Psoas muscle (tissue), 8 donors: ENCODE data around the gene FADS2. TPM values are rescaled to one million over a fixed set of nuclear protein-coding genes. Genes with fewer than 3 reads are reported as not detected.

Source experiments
- ATAC-seq, 4 donors: fragments of 200-7000 bp; cut with Tn5 transposase; one replicate each; pipeline ENCODE4 v1.9.1; 2020; ENCODE audit warnings: moderate library complexity in 3 of 4, mild to moderate bottlenecking in 2 of 4
- DNase-seq, 2 donors: peaks; one replicate each; pipeline ENCODE4 v3.0.0-alpha.2; 2020
- H3K27ac ChIP-seq: fragments of 200-600 bp; one replicate; pipeline ENCODE4 v1.8.0; 2022
- H3K27me3 ChIP-seq, 3 donors: fragments of 200-600 bp in 1 of 3; one replicate each; pipeline versions ENCODE4 v1.6.1 to v1.8.0; 2013 to 2022; ENCODE audit warnings: low read length in 2 of 3, mild to moderate bottlenecking in 2 of 3, moderate library complexity in 1 of 3; ENCODE audit not compliant: insufficient read depth in 3 of 3
- H3K36me3 ChIP-seq, 2 donors: fragments of 200-600 bp in 1 of 2; one replicate each; pipeline versions ENCODE4 v1.6.1 to v1.8.0; 2013 to 2022; ENCODE audit warnings: low read depth in 1 of 2, mild to moderate bottlenecking in 1 of 2, moderate library complexity in 1 of 2; ENCODE audit not compliant: insufficient read depth in 1 of 2
- H3K4me1 ChIP-seq: fragments of 200-600 bp; one replicate; pipeline ENCODE4 v1.8.0; 2022
- H3K4me3 ChIP-seq: fragments of 200-600 bp; one replicate; pipeline ENCODE4 v1.8.0; 2022; ENCODE audit warnings: mild to moderate bottlenecking
- H3K9me3 ChIP-seq: fragments of 200-600 bp; one replicate; pipeline ENCODE4 v1.8.0; 2022
- CTCF ChIP-seq: fragments of 200-600 bp; IDR thresholded peaks from one replicate; pipeline ENCODE4 v1.8.0; 2022; ENCODE audit warnings: antibody characterized with exemption
- WGBS, 3 donors: extraction: QIAGEN DNeasy Blood & Tissue Kit; methylation state at CpG; one replicate each; pipeline versions ENCODE4 v1.1.6 to v1.1.7; 2013; 5-methylcytosine and 5-hydroxymethylcytosine counted together
- intact Hi-C, 2 donors: fragments of 100-400 bp; cut with DNase I; formaldehyde crosslinking; loops; one replicate each; pipeline versions ENCODE4 v1.11.0 to v1.14.2; 2022
- polyA plus RNA-seq, 3 donors: library from polyadenylated mRNA; stranded (reverse); fragments of 200-250 nt; gene quantifications; one replicate each; pipeline ENCODE4 v1.2.3, GENCODE V29; 2013
- total RNA-seq, 4 donors: library from RNA; stranded (reverse); fragmentation: NEBNext Ultra II Directional in 2 of 4; extraction: Animal tissue kit (Norgen Biotek cat#: 25700) in 2 of 4; gene quantifications; one replicate each; pipeline versions ENCODE4 v1.2.1 to v1.2.4, GENCODE V29; 2021 to 2023
- donor health status: healthy with polysubstance abuse.
- donor health status: DM: no; HTN: no; CAD: no; lungs with moderate emphysema.
- donor health status: Bipolar disorder and iron deficiency.
- donor health status: healthy.
- donor health status: DM: yes; HTN: yes; CAD: no.
- donor health status: DM: no; HTN: no; CAD: no.
- donor health status: DM: no; HTN: no; CAD: no.
- donor health status: DM: yes; HTN: yes; CAD: no.

The FADS2 gene
- total and polyA plus RNA-seq, 7 donors = 2.2 to 8.4 (median 5.5) TPM

- H3K4me3 ChIP-seq = no peak overlapping the region
- no peak for ATAC-seq
- H3K36me3 ChIP-seq = peaks cover 0 to 4% of the 10 kb centered on the region in 2 donors
- DNase-seq = no peak
- H3K27ac ChIP-seq = no peak overlapping the region
- intact Hi-C loops = no loop called here
- no peak for TF ChIP-seq CTCF
- H3K27me3 ChIP-seq = peaks cover 0 to 6% (median 0%) of the 10 kb centered on the region in 3 donors
- WGBS, 3 donors = 37 to 50% (median 41%) methylated on average over 16 of the region's 16 CpGs
- H3K4me1 ChIP-seq = no peaks in the 10 kb centered on the region
- no peaks in the 10 kb centered on the region for H3K9me3 ChIP-seq
These were observed 16.9 kb downstream of the FADS2 start for GRCh38 chr11:61844909-61845565.

GRCh38 chr11:61846362-61847020 lies 18.4 kb downstream of the FADS2 start:
- TF ChIP-seq CTCF = no peak
- no peaks in the 10 kb centered on the region for H3K9me3 ChIP-seq
- WGBS, 3 donors = 57 to 67% (median 60%) methylated on average over 10 of the region's 10 CpGs
- DNase-seq = no peak
- H3K27ac ChIP-seq = no peak overlapping the region
- intact Hi-C loops = no loop called here
- H3K4me3 ChIP-seq = no peak overlapping the region
- peaks cover 0 to 6% (median 0%) of the 10 kb centered on the region in 3 donors for H3K27me3 ChIP-seq
- no peaks in the 10 kb centered on the region for H3K36me3 ChIP-seq
- peak in 2 of 4 donors; percentile 38 to 41 for ATAC-seq
- H3K4me1 ChIP-seq = no peaks in the 10 kb centered on the region

GRCh38 chr11:61847914-61848581 lies 19.9 kb downstream of the FADS2 start:
- 82 to 89% (median 88%) methylated on average over 18 of the region's 18 CpGs for WGBS, 3 donors
- intact Hi-C loops = no loop called here
- DNase-seq (no peak), ATAC-seq (no peak)
- peaks cover 0 to 12% (median 0%) of the 10 kb centered on the region in 3 donors for H3K27me3 ChIP-seq
- TF ChIP-seq CTCF = no peak
- no peaks in the 10 kb centered on the region for H3K4me1 ChIP-seq
- H3K4me3 ChIP-seq = no peak overlapping the region
- no peaks in the 10 kb centered on the region for H3K36me3 ChIP-seq
- no peak overlapping the region for H3K27ac ChIP-seq
- no peaks in the 10 kb centered on the region for H3K9me3 ChIP-seq

GRCh38 chr11:61848631-61849030 lies 20.5 kb downstream of the FADS2 start:
- Histone ChIP-seq H3K27me3 (peaks cover 0 to 12% (median 0%) of the 10 kb centered on the region in 3 donors), H3K27ac (no peak overlapping the region), H3K9me3 (no peaks in the 10 kb centered on the region), H3K4me3 (no peak overlapping the region), H3K36me3 (no peaks in the 10 kb centered on the region), H3K4me1 (no peaks in the 10 kb centered on the region)
- no peak for ATAC-seq
- no peak for TF ChIP-seq CTCF
- intact Hi-C loops = no loop called here
- WGBS, 3 donors = 93 to 95% (median 94%) methylated on average over 9 of the region's 9 CpGs
- DNase-seq = no peak
